Stimulated activated CD4-positive, alpha-beta T cell treated with anti-CD3 and anti-CD28 coated beads, Interleukin-15, amount 100 ng/mL, for 1 hour (primary cell): ENCODE results near the gene DHX16.
"Not testable (repeated sequence)": the region's sequence is repeated elsewhere in the genome, so short reads cannot be mapped to it uniquely, and the experiment has no call there.

Experiments
- DNase-seq, 2 donors: peaks; one replicate each; pipeline ENCODE4 v3.0.0-alpha.2; 2020; ENCODE audit warnings: low read depth in 1 of 2, low spot score in 1 of 2

The DHX16 gene

DNA sequence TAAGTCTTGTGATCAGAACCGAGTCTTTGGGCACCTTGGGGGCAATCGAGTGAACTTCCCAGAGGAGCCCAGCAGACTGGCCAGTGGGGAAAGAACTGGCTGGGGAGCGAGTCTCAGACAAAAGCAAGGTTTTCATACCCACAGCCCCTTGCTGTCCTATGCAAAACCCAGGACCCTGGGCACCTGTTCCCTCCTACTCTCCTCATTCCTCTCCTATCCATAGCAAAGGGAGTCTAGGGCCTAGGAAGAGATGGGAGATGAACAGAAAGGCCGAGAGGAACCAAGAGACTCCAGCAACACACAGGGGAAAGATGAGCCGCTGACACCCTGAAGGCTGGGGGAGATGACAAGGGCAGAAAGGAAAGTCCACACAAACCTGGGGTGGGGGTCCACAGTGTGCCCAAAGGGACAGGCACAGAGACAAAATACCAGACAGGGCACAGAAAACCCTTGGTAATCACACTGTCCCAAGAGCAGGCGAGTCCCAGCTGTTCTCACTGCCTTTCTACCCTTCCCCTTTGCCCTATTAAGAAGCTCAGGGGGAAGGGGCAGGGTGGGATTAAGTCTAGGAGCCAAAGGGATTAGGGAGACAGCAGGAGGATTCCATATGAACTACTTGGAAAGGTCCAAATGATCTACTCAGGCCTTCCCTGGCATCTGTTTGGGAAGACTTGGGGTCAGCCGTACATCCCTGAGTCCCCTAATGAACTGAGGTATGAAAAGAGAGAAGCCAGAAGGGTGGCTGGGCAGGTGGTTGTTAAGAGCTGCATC, 7.1 kb upstream of the DHX16 start:
- DNase-seq, result no peak

GRCh38 chr6:30678964-30679726, 6.3 kb upstream of the DHX16 start:
- peak; percentile 89 to 94 for DNase-seq

GRCh38 chr6:30676660-30677285, 4.0 kb upstream of the DHX16 start:
- no peak for DNase-seq

DNA sequence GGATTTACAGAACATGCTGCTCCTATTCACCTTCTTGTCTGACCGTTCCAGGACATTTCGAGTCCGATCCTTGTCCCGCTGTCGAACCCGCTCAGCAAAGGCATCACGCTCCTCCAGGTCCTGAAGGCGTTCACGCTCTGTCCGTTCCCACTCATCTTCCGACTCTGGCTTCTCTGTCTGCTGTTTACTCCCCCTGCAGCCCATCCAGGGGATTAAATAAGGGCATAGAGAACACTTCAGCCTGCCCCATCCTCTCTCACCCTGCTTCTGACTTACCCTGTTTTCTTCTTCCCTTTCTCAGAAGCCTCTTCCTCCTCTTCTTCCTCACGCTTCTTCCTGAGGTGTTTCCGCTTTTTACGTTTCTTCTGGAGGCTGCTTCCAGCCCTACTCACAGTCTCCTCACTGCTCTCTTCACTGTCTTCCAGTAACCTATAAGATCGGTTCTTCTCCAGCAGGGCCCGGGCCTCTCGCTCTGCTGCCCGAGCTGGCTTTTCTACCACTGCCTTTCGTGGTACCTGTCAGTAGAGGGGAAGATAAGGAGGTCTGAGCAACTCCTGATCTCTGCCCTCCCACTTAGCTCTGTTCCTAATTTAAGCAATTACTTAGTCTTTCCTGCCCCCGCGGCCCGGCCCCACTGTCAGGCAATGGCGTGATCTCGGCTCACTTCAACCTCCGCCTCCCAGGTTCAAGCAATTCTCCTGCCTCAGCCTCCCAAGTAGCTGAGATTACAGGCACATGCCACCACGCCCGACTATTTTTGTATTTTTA, 1.9 kb downstream of the DHX16 start:
- DNase-seq, result no peak

DNA sequence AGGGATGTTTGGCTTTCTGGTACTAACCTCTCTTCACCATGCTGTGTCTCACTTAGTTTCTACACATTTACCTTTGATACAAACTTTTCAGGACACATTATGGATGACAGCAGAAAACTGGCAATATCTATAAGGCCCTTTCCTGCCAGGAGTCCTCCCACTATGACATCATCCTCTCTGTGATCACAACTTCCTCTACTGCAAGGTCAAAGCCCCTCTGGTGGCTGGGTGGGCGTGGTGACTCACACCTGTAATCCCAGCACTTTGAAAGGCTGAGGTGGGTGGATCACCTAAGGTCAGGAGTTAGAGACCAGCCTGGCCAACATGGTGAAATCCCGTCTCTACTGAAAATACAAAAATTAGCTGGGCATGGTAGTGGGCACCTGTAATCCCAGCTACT, 6.5 kb downstream of the DHX16 start:
- DNase-seq, result not testable (repeated sequence)

DNA sequence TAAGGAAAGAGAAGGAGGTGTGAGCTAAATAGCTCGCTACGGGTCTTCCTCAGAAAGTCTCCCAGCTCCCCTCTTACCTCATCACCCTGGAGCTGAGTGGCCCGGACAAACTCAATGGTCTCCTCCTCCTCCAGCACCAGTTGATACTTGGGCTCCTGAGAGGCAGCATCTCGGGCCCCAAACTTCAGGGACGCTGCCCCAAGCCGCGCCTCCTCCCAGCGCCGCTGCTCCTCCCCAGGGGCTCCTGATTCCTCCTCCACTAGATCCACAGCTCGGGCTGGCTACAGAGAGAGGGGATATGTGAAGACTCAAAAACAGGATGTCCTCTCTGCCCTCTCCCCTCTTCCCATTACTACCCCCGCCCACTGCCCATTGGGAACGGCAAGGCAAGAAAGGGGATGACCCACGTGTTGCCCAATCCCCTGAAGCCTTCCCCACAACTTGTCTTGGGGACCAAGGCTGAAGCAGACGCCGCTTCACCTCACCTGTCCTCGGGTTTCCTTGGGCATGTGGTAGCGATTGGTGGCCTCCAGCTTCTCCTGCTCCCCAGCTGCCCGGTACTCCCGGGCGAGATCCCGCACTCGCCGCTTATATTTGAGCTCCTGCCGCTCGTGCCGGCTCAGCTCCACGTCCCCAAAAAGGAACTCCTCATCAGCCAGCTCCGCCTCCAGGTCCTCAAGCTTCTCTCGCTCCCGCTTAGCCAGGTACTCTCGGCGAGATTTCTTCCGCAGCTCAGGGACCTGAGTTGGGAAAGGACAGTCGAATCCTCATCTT, 7.6 kb downstream of the DHX16 start:
- no peak for DNase-seq

DNA sequence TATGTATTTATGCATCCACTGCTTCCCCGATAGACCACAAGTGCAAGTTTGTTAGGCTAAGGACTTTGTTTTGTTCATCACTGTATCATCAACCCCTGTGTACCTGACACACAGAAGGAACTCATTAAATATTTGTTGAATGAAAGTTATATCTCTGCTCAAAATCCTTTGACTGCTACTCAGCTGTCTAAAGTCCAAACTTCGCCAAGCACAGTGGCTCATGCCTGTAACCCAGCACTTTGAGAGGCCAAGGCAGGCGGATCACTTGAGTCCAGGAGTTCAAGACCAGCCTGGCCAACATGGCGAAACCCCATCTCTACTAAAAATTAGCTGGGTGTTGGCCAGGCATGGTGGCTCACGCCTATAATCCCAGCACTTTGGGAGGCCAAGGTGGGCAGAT, 14.9 kb downstream of the DHX16 start:
- not testable (repeated sequence) for DNase-seq

- DNase-seq, result no peak
Measured at GRCh38 chr6:30657454-30657853, 15.4 kb downstream of the DHX16 start.

DNA sequence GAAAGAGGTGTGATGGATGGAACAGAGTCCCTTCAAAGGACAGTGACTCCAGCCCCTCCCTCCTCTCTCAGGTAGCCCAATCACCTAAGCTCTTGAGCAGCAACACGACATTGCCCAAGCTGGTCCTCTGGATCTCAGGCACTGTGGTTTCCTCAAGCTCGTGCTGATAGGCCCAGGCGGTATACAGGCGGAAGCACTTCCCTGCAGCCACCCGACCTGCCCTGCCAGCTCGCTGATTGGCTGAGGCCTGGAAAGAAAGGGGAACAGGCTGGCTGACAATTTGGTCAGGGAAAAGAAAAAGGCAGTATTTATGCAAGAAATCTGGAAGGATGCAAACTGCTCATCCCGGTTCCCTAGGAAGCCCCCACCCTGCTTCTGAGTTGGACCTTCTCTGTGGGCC, 16.3 kb downstream of the DHX16 start:
- no peak for DNase-seq

- no peak for DNase-seq
Measured at GRCh38 chr6:30655743-30656094, 17.1 kb downstream of the DHX16 start.

DNA sequence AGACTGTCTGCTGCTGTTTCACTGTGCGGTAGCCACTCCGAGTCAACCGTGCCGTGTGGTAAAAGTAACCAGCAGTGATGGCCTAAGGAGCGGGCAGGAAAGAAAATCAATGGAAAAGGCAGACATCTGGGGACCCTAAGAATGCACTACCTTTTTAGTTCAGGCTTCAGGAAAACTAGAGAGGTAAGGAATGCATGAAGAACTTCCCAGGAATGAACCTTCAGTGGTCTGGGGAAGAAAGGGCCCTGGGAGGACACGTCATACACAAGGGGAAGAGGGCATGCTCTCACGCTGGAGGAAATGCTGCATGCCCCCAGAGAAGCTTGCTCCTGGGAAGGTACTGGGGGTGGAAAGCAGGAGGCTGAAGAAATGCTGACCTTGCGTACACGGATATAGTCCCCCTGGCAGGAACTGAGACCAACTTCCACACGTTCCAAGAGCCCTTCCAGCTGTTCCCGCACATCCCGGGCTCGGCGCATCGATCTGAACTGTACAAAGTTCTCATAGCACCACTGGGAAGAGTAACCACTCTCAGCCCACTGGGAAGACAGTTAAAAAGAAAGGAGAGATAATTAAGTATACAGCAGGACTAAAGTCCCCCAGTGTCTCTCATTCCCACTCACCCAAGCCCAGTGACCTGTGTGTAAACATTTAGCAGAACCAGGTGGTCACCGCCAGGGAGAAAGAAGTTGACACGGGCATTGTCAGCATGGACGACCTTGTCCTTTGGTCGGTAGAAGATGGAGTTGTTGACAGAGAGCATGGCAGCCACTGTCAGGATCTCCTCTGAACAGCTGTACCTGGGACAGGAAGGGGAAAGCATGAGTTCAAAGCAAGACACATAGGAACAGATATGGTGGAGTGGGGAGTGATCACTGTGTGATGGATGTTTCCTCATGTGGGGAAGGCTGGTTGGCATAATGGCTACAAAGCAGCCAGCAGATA, 17.7 kb downstream of the DHX16 start:
- no peak for DNase-seq

DNA sequence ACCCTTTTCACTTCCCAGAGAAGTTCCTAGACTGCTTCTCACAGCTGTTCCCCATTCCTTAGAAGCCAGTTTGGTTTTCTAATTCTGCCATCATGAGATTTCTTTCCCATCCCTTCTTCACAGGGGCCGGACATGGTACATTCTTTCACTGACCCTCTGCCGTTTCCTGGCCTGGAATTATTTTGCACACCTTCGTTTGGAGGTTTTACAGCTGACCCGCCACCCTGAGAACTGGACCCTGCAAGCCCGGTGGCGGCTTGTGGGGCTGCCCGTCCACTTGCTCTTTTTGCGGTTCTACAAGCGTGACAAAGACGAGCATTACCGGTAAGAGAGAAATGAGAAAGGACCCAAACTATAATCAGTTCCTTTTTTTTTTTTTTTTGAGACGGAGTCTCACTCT, 21.7 kb downstream of the DHX16 start:
- DNase-seq, result no peak

DNA sequence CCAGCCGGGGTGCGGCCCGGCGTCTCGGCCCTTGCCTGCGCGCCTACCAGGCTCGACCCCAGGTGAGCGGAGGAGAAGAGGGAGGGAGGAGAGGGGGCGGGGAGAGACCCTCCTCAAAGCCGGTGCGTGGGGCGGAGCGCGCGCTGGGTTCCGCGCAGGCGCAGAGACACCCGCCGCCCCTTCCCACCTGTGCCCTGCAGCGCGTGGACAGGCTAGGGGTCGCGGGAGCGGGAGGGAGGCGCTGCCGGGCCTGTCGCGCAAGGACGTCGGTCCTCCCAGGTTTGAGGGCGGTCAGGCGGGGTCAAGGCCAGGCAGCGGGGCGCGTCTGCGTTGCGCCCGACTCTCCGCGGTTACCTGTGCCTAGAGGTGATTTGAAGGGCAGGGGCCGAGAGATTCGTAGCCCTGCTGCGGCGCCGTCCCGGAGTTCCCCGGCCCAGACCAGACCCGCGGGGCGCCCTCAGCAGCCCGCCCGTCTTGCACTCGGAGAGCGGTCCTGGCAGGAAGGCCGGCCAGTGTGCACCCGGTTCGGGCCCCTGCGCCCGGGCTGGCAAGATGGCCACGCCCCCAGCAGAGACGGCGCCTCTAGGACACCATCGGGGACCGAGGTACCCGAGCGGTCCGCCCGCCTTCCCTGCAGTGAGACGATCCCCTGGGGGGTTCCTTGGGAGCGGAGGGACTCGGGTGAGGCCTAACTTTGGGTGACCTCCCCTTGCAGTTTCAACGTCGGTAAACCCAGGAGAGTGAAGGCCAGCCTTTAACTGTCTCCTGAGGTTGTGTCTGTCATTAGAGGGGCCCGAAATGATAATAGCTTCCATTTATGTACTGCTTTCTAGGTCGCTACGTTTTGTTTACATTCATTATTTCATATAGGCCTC, 25.3 kb downstream of the DHX16 start:
- peak; percentile 50 to 67 for DNase-seq

- DNase-seq, result peak; percentile 86 to 89
Measured at GRCh38 chr6:30646450-30647241, 26.2 kb downstream of the DHX16 start, which contains the start of gene C6orf136. Gene C6orf136, plus strand, starts transcription at chr6:30647133. Its CDS starts 99 bp downstream, at chr6:30647232.

GRCh38 chr6:30645989-30646388, 26.8 kb downstream of the DHX16 start:
- DNase-seq, result no peak

GRCh38 chr6:30644769-30645168, 28.0 kb downstream of the DHX16 start:
- no peak for DNase-seq

DNA sequence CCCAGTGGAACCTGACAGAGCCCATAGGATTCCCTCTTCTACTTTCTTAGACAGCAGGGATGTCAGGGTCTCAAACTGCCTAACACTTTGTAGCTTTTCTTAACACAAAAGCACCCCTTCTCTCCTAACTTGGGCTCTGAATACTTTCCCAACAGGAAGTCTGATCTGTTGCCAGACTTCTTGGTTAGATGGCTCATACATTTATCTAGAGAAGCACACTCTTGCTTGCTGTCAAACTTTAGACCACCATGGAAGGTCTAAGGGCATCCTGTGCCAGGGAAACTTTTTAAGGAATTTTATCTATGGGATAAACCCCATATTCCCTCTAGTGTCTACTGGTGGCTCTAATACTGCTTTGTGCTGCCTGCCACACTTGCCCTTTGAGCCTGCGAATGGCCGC, 29.1 kb downstream of the DHX16 start:
- no peak for DNase-seq

GRCh38 chr6:30641048-30641447, 31.8 kb downstream of the DHX16 start:
- no peak for DNase-seq
